GM19023 (cell line): ENCODE data around the gene FAHD1.

Experiments used
- ATAC-seq: cut with Tn5 transposase; IDR thresholded peaks from one replicate; pipeline ENCODE4 v1.9.1; 2021; ENCODE audit warnings: mild to moderate bottlenecking, moderate library complexity; ENCODE audit not compliant: unreplicated experiment

Gene FAHD1

DNA sequence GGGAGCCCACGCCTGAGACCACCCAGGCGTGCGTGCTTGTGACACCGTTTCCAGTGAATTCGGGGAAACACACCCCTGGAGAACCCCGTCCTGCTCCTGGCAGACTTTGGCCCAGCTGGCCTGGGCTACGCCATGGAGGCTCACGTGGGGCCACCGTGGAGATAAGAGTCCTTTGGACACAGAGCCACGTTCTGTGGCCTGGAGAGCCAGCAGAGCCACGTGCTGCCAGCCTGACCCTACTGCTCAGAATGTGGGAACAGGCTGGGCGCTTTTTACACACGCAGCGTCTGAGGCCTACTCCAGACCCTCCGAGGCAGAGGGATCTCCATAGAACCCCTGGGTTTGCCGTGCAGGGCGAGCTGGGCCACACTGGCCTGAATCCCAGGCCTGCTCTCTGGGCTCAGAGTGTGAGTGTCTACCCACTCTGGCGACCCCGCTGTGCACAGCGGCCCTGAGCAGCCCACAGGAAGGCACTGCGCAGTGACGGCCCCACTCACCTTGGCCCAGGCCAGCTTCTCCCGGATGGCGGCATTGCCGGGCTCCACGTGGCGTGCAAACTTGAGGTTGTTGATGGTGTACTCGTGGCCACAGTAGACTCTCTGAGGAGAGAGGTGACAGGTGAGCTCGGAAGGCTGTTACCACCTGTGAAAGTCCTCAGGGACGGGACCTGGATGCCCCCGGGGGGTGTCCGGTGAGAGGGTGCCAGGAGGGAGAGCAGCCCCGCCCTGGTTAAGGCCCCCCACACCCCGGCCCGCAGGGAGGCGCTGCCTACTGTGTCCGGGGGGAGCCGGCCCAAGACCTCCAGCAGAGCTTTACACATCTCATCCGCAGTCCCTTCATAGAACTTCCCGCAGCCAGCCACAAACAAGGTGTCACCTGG, 10.4 kb upstream of the FAHD1 start:
- ATAC-seq = no peak

DNA sequence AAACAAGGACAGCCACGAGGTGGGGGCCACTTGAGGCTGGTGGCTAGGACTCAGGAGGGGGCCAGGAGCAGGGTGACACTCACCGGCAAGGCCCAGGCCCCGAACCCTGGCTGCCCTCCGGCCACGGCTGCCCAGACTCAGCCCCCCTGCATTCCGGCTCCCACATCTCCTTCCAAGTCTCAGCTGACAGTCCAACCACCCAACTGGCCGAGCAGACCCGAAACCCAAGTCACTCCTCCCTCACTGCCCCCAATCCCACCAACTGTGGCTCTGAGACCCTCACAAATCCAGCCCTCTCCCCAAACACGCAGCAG, 9.8 kb upstream of the FAHD1 start:
- ATAC-seq = no peak

DNA sequence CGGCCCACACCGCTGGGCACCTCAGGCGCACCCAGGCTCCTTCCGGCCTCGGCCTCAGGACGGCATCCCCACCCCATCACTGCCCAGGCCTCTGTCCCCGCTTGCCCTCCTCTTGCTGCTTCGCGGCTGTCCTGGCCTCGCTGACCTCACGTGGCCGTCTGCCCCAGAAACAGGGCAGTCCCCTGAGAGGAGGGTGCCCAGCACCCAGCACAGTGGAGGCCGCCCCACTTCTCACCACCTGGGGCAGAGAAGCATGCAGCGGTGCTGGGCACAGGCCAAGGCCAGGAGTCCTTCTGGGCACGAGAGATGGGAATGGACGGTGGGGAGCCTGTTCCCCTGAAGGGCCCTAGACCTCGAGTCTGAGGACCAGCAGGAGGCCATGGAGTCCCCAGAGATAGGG, 9.3 kb upstream of the FAHD1 start:
- no peak for ATAC-seq

DNA sequence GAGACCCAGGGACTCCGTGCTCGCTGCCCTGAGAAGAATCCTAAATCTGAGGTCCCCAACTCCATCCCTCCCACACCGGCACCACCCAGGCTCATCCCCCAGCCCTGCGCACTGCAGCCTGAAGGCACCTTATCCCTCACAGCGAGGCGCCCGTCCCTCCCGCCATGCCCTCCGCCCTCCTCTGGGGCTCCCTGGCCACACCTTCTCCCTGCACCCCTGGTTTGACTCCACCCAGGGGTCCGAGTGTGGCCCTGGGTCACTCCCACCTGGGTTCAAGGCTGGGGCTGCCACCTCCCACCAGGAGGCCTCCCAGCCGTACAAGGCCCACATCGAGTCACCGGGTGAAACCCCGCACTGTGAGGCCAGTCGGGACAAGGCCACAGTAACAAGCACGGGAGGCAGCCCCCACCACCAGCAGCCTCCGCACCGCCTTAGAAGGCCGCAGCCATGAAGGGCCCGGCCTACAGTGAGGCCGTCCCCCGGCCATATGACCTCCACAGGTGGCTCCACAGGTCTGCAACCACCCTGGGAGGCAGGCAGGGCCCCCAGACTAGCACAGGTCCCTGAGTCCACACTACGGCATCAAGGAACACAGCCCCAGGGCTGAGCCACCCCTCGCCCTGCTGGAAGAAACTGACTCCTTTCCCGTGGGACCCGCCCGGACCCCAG, 8.7 kb upstream of the FAHD1 start:
- ATAC-seq = no peak

DNA sequence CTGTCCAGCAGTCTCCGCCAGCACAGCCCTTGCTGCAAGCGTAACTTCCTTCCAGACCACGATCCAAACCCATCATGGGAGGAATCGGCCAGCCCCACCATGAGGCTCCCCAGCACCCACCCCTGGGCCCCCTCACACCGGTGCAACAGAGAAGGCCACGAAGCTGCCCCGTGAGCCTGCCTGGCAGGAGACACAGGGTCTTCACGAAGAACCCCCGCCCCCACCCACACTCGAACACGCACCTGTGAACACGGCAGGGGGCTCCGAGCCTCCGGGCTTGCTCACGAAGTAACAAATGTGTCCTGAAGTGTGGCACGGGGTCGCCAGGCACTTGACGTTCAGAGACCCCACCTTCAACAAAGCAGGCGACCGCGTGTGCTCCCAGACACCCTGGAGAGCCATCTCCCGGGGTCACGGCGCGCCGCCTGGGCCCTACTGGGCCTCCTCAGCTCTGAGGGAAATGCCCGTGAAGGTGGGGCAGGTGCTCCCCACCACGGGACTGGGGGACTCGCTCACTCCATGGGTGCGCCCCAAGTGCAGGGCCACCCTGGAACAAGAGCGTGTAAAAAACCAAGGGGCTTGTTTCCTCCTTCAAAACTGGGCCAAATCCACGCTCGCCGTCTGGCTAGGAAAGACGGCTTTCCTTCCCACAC, 8.0 kb upstream of the FAHD1 start:
- ATAC-seq = no peak

DNA sequence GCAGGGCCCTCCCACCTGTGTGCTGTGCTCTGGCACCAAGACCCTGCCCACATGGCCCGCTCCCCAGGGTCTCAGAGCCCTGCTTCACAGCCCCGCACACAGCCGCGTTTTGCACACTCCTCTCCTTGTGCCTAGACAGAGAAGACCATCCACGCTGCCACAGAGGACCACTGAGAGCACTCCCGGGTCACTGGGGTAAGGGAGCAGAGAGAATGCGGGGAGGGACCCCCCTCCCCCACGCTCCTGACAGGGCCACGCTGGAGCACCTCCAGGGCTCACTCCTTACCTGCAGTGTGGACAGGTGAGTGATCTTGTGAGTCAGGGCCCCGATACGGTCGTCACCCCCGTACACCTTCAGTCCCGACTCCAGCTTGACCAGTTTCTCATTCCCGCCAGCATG, 7.4 kb upstream of the FAHD1 start:
- no peak for ATAC-seq

DNA sequence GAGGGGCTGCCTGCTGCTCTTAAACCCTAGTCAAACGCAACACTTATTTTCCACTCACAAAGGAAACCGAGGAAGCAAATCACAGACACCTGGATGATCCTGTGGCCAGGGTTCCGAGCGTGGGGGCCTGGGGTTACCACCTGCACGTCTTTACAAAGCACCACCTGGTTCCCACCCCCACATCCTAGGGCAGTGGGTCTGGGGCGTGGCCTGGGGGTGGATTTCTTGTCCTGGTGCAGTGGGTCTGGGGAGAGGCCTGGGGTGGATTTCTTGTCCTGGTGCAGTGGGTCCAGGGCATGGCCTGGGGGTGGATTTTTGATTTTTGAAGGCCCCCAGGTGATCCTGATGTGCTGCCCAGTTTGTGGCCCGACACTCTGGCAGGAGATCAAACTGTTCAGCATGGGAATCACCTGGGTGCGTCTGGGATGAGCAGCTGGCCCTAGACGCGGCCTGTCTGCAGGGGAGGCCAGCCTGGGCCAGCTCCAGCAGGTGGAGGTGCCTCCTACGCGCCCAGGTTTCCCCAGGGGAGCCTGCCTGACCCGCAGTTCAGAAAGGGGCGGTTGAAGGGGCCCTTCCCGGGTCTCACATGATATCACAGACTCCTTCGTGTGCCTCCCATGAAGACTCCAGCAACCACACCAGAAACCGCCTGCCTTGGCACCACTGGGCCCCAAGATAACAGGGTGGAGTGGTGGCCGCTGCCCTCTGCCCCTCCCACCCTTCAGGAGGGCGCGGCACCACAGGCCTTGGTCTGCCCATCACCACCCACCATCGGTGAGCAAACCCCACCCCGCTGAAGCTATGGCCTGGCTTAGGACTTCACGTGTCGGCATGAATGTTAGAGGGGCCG, 6.7 kb upstream of the FAHD1 start:
- ATAC-seq = no peak

DNA sequence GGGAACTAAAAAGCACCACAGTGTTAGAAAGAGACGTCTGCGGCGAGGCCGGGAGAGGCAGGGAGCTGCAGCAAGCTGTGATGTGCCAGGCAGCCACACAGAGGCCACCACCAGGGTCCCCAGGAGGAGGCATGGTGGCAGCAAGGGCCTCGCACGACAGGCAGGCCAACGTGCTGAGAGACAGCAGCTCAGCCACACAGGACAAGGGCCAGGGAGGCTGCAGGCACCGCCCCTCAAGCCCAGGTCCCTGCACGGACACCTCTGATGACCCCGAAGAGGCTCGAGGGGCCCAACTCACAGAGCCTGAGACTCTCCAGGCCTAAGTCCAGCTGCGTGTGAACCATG, 6.1 kb upstream of the FAHD1 start:
- ATAC-seq = no peak

DNA sequence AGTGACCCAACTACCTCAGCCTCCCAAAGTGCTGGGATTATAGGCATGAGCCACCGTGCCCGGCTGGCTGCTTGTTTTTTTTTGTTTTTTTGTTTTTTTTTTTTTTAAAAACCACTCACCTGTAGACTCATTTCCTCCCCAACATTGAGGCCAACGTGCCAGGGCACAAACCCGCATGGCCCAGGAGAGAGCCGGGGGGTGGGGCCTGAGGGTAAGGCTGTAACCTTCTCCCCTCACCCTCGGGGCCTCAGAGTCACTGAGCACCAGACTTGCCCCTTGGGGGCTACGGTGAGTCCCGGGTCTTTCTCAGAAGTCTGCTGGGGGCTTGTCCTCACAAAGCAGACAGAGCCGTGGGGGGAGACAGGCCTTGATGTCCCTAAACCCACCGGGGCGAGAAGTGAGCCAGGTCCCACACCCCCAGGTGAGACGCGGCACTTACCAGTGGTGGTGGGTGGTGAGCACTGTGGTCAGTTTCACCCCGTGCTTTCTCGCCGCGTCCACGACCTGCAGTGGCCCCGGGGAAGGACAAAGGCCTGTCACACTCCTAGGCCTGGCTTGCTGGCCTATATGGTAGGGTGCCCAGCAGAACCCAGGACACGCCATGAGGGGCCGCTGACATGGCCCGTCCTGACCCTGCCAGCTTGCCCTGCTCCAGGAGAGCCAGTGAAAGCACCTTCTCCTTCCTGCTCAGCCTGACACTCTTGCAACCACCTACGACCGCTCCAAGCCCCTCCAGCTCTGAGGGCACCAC, 5.0 kb upstream of the FAHD1 start:
- no peak for ATAC-seq

DNA sequence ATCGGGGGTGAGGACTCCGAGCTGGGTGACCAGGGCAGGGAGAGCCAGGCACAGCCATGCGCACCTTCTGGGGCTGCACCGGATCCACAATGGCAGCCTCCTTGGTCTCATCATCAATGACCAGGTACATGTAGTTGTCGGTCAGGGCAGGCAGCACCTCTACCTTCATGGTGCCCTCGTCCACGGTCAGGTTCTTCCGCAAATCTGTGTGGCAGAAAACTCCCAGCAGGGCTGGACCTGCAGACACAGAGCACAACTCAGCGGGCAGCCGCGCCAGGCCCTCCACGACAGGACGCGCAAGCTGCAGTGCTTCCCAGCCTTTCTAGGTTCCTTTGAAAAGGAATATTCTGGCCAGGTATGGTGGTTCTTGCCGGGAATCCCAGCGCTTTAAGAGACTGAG, 4.2 kb upstream of the FAHD1 start:
- no peak for ATAC-seq

DNA sequence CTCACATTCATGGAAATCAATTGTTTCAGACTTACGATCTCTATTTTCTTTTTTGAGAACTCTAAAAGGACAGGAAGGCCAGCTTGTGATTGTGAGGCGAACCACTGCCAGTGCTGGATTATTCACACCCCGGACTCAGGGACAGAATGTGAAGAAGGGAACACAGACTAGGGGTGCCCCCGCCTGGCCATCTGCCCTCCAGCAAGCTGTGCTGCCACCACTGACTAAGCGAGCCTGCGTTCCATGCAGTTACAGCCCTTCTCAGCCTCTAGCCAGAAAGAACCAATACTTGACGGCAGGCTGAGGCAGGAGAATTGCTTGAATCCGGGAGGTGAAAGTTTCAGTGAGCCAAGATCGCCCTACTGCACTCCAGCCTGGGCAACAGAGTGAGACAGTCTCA, 3.2 kb upstream of the FAHD1 start:
- no peak for ATAC-seq

DNA sequence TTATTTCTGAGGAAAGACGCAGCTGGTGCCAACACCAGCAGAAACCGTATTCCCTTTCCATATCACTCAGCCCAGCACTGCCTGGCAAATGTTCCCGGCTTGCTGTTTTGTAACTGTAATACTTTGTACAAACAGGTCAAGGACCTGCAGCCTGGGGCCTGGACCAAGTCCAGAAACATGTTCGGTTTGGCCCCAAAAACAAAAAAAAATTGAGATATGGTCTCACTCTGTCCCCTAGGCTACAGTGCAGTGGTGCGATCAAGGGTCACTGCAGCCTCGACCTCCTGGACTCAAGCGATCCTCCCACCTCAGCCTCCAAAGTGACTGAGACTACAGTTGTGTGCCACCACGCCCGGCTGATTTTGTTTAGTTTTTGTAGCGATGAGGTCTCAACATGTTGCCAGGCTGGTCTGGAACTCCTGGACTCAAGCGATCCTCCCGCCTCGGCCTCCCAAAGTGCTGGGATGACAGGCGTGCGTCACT, 1.6 kb upstream of the FAHD1 start:
- ATAC-seq = no peak

DNA sequence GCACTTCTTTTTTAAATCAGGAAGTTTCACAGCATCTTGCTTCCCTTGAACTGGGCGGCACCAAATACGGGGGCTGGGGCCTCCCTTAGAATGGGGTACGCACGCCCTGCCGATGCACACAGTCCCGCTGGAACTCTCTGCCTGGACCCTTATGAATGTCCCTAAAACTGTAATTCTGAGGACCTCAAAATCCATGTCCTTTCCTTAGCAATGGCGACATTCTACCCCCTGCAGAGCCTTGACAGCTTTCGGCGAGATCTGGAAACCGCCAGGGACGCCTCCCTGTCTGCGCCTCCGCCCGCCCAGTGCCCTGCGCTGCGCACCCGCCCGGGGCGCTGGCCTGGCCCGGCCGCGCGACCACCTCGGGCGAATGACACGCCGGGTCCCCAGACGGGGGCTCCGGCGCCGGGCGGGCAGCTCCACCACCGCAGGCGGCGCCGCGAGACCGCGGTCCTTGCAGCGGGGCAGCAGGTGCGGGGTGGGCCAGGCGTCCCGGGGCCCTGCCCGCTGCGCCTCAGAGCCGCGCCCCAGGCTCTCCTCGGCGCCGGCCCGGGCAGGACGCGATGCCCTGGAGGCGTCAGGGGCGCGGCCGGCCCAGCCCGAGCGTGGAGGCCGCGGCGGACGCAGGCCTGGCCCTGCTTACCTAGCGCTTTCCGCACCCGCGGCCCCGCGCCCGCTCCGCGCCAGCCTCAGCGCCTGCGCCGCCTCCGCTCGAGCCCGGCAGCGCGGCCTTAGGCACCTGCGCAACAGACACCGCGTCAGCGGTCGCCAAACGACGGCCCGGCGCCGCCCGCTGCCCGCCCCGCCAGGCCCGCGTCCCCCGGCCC, 929 bp upstream of the FAHD1 start:
- ATAC-seq = peak; percentile 47

DNA sequence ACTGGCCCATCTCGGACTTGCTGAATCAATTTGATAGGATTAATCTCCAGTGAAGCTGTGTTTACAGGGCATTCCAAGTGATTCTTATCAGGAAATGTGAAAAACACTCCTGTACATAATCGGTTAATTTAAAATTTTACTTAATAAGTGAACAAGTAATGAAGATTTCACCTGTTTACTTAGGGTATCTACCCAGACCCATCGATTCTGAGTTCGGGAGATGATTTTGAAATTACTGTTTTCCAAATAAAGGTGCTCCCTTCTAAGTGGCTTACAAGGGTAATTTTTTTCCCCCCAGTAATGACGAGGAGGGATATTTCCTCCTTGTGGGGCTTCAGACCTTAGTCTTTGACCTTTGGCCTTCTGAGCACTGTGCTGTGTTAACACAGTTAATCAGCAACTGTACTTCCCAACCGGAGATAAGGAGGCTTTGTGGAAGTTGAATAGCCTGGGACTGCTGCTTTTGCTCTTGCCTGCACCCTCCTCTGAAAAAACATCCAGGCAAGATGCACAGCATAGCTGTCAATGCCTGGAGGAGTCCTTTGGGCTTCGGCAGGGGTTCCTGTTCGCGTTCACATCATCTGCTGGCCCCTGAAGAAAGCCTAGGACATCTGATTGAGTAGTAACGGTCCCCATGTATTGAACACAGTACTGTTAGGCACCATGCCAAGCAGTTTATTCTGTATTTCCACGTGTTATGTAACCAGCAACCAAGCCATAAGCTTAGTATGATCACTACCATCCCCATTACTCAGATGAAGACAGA, 1.8 kb downstream of the FAHD1 start:
- ATAC-seq = no peak

DNA sequence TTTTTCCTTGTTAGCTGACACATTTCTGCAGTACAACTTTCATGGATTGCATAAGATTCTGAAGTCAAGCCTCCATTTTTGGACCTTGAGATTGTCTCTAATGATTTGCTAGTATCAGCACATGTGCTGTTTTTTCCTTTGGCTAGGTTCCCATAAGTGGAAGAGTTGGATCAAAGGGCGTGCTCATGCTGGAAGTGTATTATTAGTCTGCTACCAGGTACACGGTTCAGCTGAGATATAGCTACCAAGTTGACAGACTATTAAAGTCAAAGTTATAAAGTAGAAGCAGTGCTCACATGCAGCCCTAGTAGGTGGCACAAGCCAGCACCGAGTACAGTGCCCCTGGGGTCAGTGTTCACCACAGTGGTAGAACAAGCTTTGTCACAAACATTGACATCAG, 3.2 kb downstream of the FAHD1 start:
- no peak for ATAC-seq

DNA sequence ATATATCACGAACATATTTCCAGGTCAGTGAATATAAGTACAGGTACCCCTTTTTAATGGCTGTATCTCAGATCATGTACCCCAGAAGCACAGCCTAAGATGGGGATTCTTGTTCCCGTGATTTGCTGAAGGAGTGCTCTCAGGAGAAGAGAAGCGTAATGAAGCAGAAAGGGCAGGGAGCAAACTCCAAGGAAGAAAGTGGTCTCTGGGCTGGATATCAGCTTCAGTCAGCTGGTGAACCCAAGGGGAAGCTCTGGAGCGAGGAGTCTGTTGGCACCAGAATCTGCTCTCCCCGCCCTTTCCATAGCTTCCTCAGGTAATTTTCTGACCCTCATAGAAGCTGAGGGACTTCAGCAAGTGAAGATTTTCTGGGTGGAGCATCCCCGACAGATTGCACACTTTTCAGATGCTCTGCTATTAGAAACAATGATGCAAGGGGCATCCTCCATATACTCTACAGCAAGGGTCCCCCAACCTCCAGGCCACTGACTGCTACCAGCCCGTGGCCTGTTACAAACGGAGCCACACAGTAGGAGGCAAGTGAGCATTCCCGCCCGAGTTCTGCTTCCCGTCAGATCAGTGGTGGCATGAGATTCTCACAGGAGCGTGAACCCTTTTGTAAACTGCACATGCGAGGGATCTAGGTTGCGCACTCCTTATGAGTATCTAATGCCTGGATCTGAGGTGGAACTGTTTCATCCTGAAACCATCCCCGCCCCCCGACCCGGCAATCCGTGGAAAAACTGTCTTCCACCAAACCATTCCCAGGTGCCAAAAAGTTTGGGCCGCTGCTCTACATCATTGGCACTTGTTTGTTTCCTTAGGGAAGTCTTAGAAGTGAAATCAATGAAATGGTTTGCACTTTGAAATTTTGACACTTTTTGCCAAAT, 4.4 kb downstream of the FAHD1 start:
- ATAC-seq = no peak

DNA sequence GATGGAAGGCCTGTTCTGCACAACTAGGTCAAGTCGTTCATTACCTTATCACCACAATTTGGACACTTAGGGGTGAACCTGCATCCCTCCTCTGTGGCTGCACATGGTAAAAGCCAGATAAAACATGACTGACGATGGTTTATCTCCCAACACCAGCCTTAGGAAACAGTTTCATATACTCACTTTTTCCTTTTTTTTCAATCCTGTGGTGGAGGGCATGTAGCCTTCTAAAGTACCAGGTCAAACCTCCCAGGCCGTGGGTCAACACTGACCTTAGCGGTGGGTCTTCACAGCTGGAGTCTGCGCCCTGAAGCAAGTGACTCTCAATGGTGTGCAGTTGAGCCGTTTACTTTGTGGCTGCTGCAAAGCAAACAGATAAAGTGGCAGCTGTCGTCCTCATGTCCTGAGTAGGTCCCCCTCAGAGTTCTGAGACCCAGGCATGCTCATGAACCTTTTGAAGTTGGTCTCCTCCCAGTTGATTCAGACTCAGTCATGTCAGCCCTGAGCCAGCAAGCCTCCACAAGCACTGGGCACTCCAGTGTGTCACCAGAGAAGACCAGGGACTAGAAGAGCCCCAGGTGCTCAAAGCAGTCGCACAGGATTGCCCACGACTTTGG, 5.9 kb downstream of the FAHD1 start:
- ATAC-seq = no peak
